Amniotic stem cell (primary cell): ENCODE results near the gene POU3F3.

ENCODE experiments used
- DNase-seq: peaks from one replicate; lab custom pipeline; 2025; lab: John Stamatoyannopoulos, UW

The POU3F3 gene

DNA sequence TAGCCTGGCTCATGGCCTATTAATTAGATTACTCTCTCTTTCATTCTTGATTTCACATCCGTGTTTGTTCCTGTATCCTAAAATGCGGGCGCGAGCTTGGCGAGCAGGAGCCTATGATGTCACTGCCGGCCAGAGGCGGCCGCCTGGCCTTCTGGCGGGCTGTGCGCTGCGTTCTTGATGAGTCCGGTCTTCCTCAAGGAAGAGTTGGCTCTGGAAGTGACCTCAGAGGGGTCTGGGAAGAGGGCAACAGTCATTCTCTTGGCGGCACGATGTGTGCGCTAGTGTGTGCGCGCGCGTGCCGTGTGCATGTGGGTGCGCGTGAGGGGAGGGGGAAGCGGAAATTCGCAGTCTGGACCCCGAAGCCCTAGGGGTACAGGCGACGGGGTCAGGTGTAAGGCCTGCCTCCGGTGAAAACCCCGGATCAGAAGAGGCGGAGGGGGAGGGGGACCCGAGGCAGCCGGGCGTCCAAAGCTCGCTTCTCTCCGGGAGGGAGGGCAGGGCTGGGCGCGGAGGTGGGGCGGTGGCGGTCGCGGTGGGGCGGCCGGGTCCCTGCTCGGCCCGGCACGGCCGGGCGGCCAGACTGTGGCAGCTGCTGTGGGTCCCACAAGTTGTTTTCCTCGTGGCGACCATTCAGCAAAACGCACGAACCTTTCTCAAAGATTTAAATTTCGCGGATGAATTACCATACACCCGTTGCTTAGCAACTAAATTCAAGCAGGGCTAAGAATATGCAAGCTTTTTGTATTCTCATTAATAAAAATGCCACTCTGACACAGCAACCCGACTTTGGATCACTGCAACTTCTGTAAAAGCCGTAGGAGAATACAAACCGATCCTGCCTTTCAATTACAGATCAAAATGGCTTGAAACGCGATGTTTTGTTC is 8.4 kb downstream of the POU3F3 start:
- no peak for DNase-seq

DNA sequence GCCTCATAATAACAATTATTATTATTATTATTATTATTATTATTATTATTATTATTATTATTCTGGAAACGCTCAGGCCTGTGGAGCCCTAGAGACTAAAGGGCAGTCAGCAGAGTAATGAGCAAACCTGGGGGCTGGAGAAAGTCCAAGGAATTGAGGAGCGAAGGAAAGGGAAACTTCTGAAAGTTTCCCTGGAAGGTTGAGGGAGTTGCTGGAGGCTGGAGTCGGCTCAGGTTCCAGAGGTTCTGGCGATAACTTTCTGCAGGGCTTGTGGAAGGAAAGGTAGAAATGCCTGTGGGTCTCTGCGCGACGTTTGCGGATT is 9.2 kb downstream of the POU3F3 start:
- no peak for DNase-seq

DNA sequence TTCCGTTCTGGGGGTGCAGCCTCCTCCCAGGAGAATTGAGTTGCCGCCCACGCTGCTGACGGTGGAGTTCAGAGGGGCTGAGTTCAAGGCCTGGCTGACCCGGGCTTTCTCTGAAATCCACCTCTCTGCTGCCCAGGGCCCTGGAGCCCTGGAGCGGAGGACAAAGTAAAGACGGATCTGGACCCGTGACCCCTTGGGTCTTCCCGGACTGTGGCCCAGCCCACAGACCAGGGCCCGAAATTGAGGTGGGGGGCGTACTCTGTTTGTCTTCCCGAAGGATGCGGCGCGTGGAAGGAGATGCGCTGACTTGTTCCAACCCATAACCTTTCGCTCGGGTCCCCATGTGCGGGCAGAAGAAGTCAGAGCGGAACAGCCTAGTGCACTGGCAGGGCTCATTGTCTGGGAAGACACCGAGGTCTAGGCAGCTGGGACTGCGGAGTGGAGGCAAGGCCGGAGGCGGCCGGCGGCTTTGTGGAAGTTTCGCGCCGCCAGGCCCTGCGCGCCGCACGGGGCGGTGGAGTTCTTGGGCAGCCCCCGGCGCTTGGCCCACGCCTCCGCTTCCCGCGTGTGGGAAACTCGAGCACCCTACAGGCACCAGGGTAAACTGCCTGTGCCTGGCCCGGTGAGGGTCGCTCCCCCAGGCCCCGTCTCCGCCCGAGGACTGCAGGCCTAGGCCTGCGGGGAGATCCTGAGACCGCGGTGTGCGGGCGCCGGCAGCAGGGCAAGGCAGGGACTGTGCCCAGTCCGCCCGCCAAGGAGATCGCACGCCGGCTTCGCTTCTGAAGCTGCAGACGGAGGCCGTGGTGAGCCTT is 9.8 kb downstream of the POU3F3 start:
- no peak for DNase-seq

DNA sequence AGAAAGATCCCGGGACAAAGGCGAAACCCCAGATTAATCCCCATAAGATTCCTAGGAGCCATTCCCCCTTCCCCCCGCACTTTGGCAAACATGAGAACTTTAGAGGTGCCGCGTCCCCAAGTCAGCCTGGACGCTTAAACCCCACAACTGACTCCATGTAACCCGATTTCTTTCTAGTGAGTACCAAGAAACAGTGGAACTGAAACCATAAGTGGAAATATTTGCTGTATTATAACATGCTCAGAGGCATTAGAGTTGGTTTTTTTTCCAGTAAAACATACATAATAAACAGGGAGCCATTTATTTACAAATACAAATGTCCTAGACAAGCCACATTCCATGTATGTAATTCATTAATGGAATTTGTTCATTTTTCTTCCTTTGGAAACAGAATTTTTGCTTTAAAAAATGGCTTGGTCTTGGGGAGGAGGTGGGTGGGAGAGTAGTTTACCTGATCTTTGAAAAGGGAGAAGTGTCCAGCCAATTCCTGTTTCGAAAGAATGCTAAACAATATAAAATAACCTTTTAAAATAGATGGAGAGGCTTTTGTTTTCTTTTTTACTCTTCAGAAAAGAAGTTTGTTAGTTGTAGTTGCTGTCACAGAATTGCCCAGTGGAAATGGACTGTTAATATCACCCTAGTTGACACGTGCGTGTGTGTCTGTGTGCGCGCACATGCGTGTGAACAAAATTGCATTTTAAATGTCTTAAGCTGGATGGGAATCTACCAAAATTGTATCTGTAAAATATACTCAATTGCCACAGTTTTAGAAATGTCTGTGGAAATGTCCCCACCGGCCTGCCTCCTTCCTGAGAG is 10.6 kb downstream of the POU3F3 start:
- no peak for DNase-seq

DNA sequence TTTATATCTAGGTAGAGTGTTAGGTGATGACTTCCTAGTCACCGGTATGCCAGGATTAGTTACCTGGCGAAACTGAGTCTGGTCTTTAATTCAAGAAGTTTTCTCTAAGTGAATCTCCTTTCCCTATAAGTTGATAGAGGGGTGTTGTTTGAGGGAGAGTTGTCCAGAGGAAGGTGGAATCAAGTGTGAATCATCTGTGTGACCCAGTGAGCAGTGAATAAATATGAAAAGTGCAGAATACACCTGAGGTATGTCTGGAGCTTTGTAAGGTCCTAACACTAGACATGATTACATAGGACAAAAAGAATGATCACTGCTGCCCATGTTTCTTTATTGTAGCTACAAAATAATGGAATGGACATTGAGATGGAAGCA is 11.2 kb downstream of the POU3F3 start:
- no peak for DNase-seq

DNA sequence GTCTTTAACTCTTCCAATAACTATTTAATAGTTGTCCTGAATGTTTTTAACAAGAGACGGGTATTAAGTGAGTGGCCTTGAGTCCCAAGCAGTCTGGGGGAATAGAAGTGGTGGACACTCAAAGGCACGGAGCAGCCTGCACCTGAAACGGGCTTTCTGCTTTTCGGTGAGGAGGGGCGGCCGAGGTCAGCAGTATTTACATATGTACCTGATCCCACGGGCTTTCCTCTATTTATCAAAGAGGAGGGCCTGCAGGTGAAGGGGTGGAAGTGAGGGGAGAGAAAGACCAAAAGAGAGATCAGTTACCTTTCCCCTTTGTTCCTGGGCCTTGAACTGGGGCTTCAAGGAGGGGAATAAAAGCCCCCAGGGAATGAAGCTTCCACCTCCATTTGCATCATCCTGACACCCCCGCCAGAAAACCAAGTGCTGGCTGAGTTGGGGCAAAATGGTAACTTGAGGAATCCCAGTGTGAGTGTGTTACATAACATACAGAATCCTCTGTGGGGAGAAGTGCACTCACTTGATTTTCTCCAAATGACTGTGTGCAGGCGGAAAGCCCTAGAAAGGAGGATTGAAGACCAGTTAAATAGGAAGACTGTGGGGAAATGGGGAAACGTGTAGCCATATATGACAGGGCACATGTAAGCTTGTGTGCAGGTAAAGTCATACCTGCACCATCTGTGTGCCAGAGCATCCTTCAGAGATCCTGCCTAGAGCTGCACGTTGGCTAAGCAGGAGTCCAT is 12.4 kb downstream of the POU3F3 start:
- no peak for DNase-seq

DNA sequence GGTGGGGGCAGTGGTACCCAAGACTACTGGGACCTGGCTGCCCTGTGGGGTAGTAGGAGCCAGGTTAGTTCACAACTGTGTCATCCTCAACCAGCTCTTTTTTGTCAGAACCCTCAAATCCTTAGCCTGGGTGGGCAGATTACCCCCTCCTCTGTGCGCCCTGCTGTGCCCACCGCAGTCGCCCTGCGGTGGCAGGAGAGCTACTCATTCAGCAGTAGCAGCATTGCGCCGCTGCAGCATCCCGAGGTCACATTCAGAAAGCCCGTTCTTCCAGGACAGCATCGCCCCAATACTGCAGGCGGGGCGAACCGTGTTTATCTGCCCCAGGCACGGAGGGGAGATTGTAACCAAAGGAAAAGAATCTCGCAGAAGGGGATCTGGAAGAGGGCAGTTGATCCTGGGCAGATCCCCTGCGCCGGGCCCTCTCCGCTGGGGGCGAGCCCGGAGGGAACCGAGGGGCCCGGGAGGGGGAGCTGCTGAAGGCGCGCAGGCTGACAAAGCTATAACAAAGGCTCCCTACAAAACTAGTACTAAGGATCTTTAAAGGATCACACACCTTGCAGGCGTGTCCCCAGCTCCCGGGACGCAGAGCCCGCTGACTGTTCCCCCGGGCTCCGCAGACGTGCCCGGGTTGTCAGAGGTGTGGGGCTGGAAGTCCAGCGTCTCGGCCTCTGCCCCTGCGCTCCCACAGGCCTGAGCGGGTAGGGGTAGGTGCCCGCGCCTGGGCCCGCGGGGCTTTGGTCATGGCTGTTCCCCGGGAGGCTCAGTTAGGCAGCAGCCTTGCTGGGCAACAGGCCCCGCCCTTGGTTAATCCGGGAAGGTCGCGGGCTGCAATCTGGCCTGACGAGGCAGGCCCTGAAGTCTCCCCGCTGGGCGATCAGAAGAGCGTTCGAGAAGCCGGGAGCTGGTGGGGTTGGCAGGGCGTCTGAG is 13.2 kb downstream of the POU3F3 start:
- no peak for DNase-seq

DNA sequence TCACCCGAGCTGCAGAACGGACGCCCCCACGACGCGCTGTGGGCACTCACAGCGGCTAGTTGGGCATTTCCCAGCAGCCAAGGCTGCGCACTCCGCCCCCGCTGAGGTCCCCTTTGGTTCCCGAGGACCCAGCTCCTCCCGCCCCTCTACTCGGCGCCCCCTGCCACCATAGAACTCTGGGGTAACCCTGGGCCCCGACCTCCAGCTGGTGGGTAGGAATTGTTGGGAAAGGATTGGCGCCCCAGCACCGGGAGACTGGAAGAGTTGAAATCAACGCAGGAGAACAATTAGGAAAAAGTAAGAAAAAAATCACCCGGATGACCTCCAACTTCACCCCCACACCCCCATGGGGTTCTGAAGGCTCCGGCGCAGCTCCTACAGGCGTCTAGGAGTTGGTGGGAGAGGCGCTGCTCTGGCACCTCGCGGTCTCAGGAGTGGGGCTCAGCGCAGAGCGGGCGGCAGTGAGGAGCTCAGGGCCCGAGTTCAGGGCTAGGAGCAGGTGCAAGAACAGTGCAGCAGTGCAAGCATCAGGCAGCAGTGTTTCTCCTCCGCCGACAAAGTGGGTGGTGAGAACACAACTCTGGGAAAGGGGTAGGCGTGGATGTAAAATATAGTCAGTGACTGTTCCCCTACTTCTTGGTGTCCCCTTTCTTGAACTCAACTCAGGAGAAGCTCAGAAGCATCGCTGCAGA is 14.0 kb downstream of the POU3F3 start:
- no peak for DNase-seq

DNA sequence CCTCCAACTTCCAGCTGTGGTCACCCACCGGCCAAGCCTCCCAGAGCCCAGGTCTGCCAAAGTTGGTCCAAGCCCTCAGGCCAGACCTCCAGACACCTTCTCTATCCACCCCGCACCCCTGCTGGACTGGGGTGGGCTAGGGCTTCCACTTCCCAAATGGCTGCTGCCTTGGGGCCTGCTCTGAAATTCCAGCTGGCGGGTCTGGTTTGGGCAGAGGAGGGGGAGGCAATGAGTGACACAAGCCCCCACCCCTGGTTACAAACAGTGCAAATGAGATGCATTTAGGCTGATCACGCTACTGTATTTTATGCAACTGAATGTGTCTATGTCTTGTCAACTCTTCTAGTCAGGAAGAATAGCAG is 14.6 kb downstream of the POU3F3 start:
- DNase-seq = no peak

DNA sequence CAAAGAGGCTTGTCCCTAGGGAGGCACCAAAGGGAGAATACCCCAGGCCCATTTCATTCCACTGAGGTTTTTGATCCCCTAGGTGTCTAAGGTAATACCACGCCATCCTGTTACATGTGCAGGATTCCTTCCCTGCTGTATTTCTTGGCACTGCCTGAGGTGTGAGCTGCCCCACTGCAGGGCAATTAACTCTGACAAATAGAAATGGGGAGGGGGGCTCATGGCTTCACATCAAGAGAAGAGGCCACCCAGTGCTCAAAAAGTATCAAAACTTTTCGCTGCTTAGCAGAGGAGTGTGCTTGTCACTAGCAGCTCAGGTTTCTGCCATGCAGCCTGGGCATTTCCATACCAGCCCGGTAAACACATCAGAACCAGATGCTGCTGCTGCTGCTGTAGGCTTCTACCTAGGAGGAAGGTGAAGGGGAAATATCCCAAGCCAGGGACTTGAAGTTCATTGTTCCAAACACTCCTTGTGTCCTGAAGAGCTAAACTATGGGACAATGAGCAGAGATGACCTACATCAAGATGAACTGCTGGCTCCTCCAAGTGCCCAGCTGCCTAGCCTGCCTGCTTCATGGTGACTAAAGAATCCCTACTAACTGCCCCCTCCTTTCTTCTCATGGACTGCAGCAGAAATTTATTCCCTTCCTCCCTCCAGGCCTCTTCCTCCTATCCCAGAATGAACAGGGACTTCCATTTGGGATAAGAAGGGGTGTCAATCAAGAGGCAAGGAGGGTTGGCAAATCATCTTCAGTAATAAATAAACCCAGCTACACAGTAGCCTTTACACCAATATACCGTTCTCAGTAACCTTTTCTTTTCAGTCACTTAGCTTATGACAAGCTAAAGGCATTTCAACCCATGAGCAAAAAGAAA is 16.4 kb downstream of the POU3F3 start:
- no peak for DNase-seq

DNA sequence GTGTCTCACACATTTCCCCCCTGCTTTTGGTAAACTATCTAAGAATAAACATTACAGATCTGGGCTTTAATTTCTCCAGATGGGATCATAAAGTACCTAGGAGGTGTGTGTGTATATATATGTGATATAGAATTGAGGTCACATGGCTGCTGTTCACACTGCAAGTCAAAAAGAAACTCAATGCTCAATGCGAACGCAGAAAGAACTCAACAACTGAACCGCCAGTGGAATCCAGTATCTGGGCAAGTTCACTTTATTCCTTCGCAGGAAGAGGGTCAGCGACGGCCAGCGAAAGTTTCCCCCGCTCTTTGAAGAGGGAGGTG is 17.7 kb downstream of the POU3F3 start:
- DNase-seq = no peak

DNA sequence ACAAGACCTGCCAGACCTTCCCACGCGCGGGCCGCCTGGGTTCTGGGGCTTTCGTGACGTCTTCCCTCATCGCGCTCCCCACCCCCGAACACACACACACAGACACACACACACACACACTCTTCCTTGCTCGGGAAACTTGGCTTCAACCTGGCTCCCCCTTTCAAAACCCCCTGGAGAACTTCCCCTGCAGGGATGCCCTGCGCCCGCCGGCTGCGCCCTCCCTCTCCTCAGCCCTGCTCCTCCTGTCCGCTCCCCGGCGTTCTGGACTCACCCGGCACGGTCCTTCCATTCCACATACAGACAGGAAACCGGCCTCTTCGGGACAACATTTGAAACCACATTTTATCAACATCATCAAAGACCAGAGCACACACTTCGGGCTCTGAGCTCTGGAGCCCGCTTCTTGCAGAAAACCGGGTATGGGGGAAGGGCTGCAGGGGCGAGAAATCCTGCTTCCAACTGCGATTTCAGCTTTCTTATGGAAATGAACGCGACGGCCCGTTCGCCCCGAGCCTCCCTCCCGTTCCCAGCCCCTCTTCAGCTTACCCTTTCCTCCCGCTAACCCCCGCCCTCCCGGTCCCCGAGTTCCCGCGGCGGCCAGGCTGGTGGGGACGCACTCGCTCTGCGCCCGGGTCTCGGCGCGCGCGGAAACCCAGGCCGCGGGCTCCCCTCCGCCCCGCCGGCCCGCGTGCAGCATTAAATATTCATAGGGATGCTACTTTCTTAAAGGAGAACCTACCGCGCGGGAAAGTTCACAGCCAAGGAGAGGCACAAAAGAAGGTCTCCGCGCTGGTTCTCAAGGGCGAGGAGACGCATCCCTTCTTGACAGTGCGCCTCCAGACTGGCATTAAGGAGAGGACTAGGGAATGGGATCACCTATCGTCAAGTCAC is 18.3 kb downstream of the POU3F3 start:
- DNase-seq = no peak

DNA sequence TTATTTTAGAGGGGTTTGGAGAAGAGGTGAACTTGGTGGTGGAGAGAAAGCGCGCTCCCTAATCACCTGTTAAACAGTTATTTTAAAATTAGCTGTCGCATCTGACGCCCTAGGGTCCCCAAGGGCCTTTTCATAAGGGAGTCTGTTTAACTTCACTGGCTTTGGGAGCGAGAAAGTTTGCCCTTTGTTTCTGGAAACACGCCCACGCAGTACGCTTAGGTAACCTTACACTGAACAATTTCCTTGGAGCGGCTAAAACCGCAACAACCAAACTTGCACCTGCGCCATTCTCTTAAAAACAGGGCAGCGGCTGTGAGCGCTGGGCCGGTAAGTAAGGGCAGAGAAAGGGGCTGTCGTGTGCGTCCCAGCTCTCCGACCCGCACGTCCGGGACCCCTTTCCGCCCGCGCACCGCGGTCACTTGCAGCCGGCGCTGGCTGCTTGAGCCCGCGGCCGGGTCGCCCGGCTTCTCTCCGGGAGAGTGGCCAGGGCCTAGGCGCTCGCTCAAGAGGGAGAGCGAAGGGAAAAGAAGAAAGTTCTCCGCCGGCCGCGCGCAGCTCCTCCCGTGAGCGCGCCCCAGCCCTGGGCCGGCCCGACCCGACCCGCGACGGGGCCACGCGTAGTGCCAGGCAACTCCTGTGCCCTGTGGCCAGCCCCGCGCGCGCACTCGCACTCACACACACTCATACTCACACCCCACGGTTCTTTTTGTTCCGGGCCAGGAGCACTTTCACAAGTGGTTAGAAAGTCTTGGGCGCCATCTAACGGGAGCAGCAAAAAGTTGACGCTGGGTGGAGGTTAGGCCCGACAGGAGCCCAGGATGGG is 19.2 kb downstream of the POU3F3 start:
- DNase-seq = peak; percentile 36

DNA sequence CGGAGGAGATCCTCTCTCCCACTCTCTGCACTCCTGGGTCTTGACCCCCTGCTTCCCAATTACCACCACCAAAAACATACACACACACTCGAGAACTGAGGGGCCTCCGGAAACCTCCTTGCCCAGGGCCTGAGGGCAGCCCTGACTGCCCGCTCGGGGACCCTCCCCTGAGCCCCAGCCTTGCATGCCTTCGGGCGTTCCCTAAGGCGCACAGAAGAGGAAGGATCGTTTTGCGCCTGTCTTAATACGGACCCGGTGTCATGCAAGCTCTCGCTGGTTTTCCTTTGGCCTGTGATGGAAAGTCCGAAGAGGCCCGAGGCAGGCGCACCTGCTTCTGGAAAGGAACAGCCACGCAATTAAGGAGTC is 19.8 kb downstream of the POU3F3 start:
- no peak for DNase-seq

DNA sequence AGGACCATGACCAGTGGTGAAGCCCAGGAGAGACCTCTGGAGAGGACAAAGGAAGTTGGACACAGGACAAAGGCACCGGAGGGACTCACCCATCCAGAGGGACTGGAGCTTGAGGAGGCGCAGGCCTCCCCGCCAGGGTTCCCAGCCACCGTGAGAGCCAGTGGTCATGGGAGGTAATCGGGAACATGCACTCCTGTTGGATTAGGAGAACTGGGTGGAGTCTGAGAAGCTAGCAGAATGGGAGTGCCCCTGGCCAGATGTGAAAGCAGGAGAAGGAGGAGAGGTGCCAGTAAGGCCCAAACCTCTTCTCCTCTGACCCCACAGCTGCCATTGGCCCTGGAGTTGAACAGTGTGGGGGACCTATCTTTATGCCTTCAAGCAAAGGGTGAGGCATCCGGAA is 20.3 kb downstream of the POU3F3 start:
- no peak for DNase-seq

DNA sequence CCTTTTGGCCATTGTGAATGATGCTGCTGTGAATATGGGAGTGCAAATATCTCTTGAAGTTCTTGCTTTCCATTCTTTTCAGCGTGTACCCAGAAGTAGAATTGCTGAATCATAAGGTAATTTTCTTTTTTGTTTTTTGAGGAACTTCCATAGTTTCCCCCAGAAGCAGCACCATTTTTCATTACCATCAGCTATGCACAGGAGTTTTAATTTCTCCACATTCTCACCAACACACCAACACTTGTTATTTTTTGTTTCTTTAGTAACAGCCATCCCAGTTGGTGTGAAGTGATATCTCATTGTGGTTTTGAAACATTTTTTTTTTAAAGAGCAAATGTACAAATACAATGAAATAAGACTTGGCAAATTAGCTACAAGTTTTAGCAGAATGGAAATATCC is 21.3 kb downstream of the POU3F3 start:
- no peak for DNase-seq
